Ovary (tissue), 3 donors: ENCODE data around the gene CARS2.

Source experiments
- CTCF ChIP-seq, 3 donors: fragments of 450-650 bp in 2 of 3; fragments of 200-600 bp in 1 of 3; IDR thresholded peaks; one replicate each; pipeline versions ENCODE4 v1.5.1 to v1.8.0; 2016 to 2022; ENCODE audit warnings: antibody characterized with exemption in 3 of 3, mild to moderate bottlenecking in 1 of 3
- EP300 ChIP-seq: sonication (generic); formaldehyde crosslinking; IDR thresholded peaks from one replicate; pipeline ENCODE4 v1.6.1; 2017; ENCODE audit warnings: antibody characterized with exemption
- POLR2A ChIP-seq: fragments of 450-650 bp; IDR thresholded peaks from one replicate; pipeline ENCODE4 v1.6.1; 2017; ENCODE audit warnings: antibody characterized with exemption, mild to moderate bottlenecking, moderate library complexity
- donor health status: DM: no; HTN: no; CAD: no.

GRCh38 chr13:110643324-110643723, 62.6 kb downstream of the CARS2 start:
- TF ChIP-seq CTCF (IDR thresholded peaks at IDR 0.05) = no peak
- no peak for TF ChIP-seq POLR2A
- TF ChIP-seq EP300 = no peak
